HEK293 (cell line): ENCODE data around the gene NAPA.

ENCODE experiments used
- CTCF ChIA-PET: fragments of 350-600 bp; formaldehyde crosslinking; extraction: SDS; loops from one replicate; lab custom pipeline; 2021; ENCODE audit warnings: antibody characterized with exemption; lab: Yijun Ruan, JAX
- POLR2A ChIA-PET: fragments of 300-600 bp; formaldehyde crosslinking; extraction: SDS; loops from one replicate; lab custom pipeline; 2020; ENCODE audit warnings: antibody characterized with exemption, inconsistent platforms; lab: Yijun Ruan, JAX
- H3K27ac ChIP-seq: fragments of 200-500 bp; sonication (Bioruptor generic); 2 replicates; pipeline ENCODE4 v1.5.1; 2014; ENCODE audit warnings: low read depth, low read length, control low read depth, inconsistent platforms; ENCODE audit errors: extremely low read depth
- H3K36me3 ChIP-seq, 2 experiments: fragments of 200-500 bp in 1 of 2; sonication (Bioruptor generic) in 1 of 2; 1 replicate in 1 of 2; 2 replicates in 1 of 2; pipeline ENCODE4 v1.5.1; 2014 to 2017; ENCODE audit warnings: inconsistent platforms in 2 of 2, low read length in 2 of 2; ENCODE audit not compliant: control insufficient read depth in 2 of 2, insufficient read depth in 1 of 2
- H3K4me1 ChIP-seq: fragments of 200-500 bp; sonication (Bioruptor generic); 2 replicates; pipeline ENCODE4 v1.5.1; 2014; ENCODE audit warnings: mild to moderate bottlenecking, low read length, inconsistent platforms; ENCODE audit not compliant: control insufficient read depth, insufficient read depth
- H3K4me3 ChIP-seq: 2 replicates; pipeline ENCODE4 v1.5.1; 2011; ENCODE audit warnings: low read depth, mild to moderate bottlenecking, control low read depth, low read length, moderate library complexity
- H3K9me3 ChIP-seq: fragments of 200-500 bp; sonication (Bioruptor generic); 2 replicates; pipeline ENCODE4 v1.5.1; 2014; ENCODE audit warnings: low read depth, low read length, inconsistent platforms; ENCODE audit not compliant: control insufficient read depth, insufficient read depth
- BCL6B ChIP-seq: fragments of 450-650 bp; formaldehyde crosslinking; IDR thresholded peaks from 2 replicates; pipeline ENCODE4 v1.5.1; 2017; ENCODE audit warnings: missing biosample characterization, missing genetic modification characterization
- EGR2 ChIP-seq: fragments of 450-650 bp; formaldehyde crosslinking; IDR thresholded peaks from 2 replicates; pipeline ENCODE4 v1.5.1; 2016; ENCODE audit warnings: low read depth, missing biosample characterization, missing genetic modification characterization
- GLIS1 ChIP-seq: fragments of 450-650 bp; formaldehyde crosslinking; IDR thresholded peaks from 2 replicates; pipeline ENCODE4 v1.5.1; 2016; ENCODE audit warnings: missing biosample characterization, missing genetic modification characterization
- KLF1 ChIP-seq: fragments of 450-650 bp; formaldehyde crosslinking; IDR thresholded peaks from 2 replicates; pipeline ENCODE4 v1.5.1; 2016; ENCODE audit warnings: missing biosample characterization, missing genetic modification characterization
- SP2 ChIP-seq: fragments of 450-650 bp; formaldehyde crosslinking; IDR thresholded peaks from 2 replicates; pipeline ENCODE4 v1.5.1; 2016; ENCODE audit warnings: missing biosample characterization, missing genetic modification characterization
- ZBTB11 ChIP-seq: fragments of 450-650 bp; formaldehyde crosslinking; conservative IDR thresholded peaks from 2 replicates; pipeline ENCODE4 v1.5.1; 2016; ENCODE audit warnings: low read depth, missing biosample characterization, missing genetic modification characterization
- ZNF138 ChIP-seq: fragments of 450-650 bp; formaldehyde crosslinking; IDR thresholded peaks from 2 replicates; pipeline ENCODE4 v1.5.1; 2016; ENCODE audit warnings: missing biosample characterization, missing genetic modification characterization, borderline replicate concordance
- ZNF214 ChIP-seq: fragments of 450-650 bp; formaldehyde crosslinking; IDR thresholded peaks from 2 replicates; pipeline ENCODE4 v1.5.1; 2017; ENCODE audit warnings: missing biosample characterization, mild to moderate bottlenecking, missing genetic modification characterization, borderline replicate concordance
- ZNF221 ChIP-seq: fragments of 450-650 bp; formaldehyde crosslinking; IDR thresholded peaks from 2 replicates; pipeline ENCODE4 v1.5.1; 2017; ENCODE audit warnings: missing biosample characterization, missing genetic modification characterization, borderline replicate concordance
- ZNF23 ChIP-seq: fragments of 450-650 bp; formaldehyde crosslinking; IDR thresholded peaks from 2 replicates; pipeline ENCODE4 v1.5.1; 2016; ENCODE audit warnings: missing biosample characterization, missing genetic modification characterization, borderline replicate concordance
- ZNF707 ChIP-seq: fragments of 450-650 bp; formaldehyde crosslinking; IDR thresholded peaks from 2 replicates; pipeline ENCODE4 v1.5.1; 2016; ENCODE audit warnings: missing biosample characterization, missing genetic modification characterization
- ZNF747 ChIP-seq: fragments of 450-650 bp; formaldehyde crosslinking; IDR thresholded peaks from 2 replicates; pipeline ENCODE4 v1.5.1; 2016; ENCODE audit warnings: missing biosample characterization, missing genetic modification characterization
- TF ChIP-seq, protein P1 (sequence below): fragments of 450-650 bp; formaldehyde crosslinking; IDR thresholded peaks from 2 replicates; pipeline ENCODE4; 2016; ENCODE audit warnings: missing biosample characterization, missing genetic modification characterization
- TF ChIP-seq, protein P2 (sequence below): fragments of 450-650 bp; IDR thresholded peaks from 2 replicates; pipeline ENCODE4 v1.5.1; 2018; ENCODE audit warnings: missing biosample characterization, mild to moderate bottlenecking, missing genetic modification characterization
- TF ChIP-seq, protein P3 (sequence below): fragments of 450-650 bp; formaldehyde crosslinking; IDR thresholded peaks from 2 replicates; pipeline ENCODE4 v1.5.1; 2016; ENCODE audit warnings: missing biosample characterization, missing genetic modification characterization

Gene NAPA

DNA sequence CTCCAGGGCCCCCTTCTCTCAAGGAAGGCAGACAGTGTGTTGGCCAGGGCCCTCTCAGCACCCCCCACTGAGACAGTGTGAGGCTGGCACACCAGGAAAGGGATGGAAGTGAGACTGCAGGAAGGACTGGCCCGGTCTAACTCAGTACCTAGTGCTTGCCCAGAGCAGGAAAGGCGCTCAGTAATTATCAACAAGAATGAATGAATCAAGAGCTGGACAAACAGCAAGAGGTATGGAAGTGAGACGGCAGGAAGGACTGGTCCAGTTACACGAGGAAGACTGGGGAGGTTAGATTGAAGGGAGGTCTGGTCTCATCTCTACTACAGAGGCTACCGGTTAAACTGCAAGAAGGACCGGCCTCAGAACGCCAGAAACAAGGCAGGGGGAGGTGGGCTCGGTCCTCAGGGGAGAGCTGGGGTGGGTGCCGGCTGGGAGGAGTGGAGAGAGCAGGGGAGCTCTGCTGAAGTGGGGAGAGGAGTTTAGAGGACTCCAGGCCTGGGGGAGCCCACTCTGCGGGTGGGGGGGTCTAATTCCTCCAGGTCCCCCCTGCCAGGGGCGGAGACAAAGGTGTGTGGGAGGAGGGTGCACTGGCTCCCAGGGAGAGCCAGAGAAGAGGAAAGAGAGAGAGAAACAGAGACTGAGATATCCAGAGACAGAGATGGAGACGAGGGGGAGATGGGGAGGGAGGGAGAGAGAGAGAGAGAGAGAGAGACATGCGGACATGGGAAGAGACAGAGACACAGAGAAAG is 44.2 kb downstream of the NAPA start (continued):
- TF ChIP-seq KLF1 (tag by site-specific recombination) (no peak), ZNF23 (tag by site-specific recombination) (no peak), ZBTB11 (tag by site-specific recombination) (no peak), ZNF214 (tag by site-specific recombination) (no peak), BCL6B (tag by site-specific recombination) (no peak), EGR2 (0 out of 2 replicates have a peak, but pooled peaks have one; percentile 11), GLIS1 (peak; percentile 48; the same call in 1 of the 2 replicates), ZNF138 (no peak), ZNF747 (no peak), ZNF707 (tag by site-specific recombination) (no peak)
- TF ChIP-seq, protein P1, sequence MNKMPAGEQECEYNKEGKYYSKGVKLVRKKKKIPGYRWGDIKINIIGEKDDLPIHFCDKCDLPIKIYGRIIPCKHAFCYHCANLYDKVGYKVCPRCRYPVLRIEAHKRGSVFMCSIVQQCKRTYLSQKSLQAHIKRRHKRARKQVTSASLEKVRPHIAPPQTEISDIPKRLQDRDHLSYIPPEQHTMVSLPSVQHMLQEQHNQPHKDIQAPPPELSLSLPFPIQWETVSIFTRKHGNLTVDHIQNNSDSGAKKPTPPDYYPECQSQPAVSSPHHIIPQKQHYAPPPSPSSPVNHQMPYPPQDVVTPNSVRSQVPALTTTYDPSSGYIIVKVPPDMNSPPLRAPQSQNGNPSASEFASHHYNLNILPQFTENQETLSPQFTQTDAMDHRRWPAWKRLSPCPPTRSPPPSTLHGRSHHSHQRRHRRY (tag by site-specific recombination): no peak
- TF ChIP-seq, protein P2, sequence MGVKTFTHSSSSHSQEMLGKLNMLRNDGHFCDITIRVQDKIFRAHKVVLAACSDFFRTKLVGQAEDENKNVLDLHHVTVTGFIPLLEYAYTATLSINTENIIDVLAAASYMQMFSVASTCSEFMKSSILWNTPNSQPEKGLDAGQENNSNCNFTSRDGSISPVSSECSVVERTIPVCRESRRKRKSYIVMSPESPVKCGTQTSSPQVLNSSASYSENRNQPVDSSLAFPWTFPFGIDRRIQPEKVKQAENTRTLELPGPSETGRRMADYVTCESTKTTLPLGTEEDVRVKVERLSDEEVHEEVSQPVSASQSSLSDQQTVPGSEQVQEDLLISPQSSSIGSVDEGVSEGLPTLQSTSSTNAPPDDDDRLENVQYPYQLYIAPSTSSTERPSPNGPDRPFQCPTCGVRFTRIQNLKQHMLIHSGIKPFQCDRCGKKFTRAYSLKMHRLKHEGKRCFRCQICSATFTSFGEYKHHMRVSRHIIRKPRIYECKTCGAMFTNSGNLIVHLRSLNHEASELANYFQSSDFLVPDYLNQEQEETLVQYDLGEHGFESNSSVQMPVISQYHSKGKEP: no peak
- TF ChIP-seq, protein P3, sequence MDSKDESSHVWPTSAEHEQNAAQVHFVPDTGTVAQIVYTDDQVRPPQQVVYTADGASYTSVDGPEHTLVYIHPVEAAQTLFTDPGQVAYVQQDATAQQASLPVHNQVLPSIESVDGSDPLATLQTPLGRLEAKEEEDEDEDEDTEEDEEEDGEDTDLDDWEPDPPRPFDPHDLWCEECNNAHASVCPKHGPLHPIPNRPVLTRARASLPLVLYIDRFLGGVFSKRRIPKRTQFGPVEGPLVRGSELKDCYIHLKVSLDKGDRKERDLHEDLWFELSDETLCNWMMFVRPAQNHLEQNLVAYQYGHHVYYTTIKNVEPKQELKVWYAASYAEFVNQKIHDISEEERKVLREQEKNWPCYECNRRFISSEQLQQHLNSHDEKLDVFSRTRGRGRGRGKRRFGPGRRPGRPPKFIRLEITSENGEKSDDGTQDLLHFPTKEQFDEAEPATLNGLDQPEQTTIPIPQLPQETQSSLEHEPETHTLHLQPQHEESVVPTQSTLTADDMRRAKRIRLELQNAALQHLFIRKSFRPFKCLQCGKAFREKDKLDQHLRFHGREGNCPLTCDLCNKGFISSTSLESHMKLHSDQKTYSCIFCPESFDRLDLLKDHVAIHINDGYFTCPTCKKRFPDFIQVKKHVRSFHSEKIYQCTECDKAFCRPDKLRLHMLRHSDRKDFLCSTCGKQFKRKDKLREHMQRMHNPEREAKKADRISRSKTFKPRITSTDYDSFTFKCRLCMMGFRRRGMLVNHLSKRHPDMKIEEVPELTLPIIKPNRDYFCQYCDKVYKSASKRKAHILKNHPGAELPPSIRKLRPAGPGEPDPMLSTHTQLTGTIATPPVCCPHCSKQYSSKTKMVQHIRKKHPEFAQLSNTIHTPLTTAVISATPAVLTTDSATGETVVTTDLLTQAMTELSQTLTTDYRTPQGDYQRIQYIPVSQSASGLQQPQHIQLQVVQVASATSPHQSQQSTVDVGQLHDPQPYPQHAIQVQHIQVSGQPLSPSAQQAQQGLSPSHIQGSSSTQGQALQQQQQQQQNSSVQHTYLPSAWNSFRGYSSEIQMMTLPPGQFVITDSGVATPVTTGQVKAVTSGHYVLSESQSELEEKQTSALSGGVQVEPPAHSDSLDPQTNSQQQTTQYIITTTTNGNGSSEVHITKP (tag by site-specific recombination): 0 out of 2 replicates have a peak, but pooled peaks have one; percentile 16

DNA sequence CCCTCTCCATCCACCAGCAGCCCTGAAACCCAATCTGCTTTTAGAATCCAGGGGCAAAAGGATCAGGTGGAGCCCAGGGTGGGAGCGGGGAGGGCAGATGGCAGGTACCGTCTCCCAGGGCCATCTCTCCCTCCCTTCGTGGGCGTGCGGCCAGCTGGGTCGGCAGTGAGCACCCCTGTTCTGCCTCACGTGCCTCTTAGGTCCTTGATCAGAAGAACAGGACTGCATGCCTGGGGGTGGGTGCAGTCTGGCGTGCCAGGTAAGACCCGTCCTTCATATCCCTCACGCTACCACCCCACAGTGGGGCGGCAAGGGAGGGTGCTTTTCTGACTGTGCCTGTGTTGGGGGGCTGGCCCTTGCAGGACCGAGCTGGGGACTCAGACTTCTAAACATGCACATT is 45.1 kb downstream of the NAPA start:
- CTCF ChIA-PET: interaction anchor here (0.8 kb wide), 1 partner anchor 31 kb away, joined by 6 read pairs; no protein-coding TSS in a partner anchor

More for the DNA sequence above, 45.1 kb downstream of the NAPA start:
- Histone ChIP-seq H3K9me3 (no peaks in the 10 kb centered on the region), H3K4me1 (no peaks in the 10 kb centered on the region), H3K4me3 (no peak overlapping the region), H3K36me3 (no peaks in the 10 kb centered on the region), H3K27ac (no peak overlapping the region)
- peak; percentile 31; the same call in 1 of the 2 replicates for TF ChIP-seq SP2 (tag by site-specific recombination)
- TF ChIP-seq ZNF221 (tag by site-specific recombination): no peak
- POLR2A ChIA-PET: no interaction called here
